Activated naive CD8-positive, alpha-beta T cell treated with anti-CD3 and anti-CD28 coated beads for 36 hours (primary cell): Measurements from ENCODE around the gene TRAF3IP1. TPM values are rescaled to one million over a fixed set of nuclear protein-coding genes. Genes with fewer than 3 reads are reported as not detected.

ENCODE experiments used
- DNase-seq: peaks from one replicate; pipeline ENCODE4 v3.0.0; 2021
- H3K27ac Mint-ChIP-seq: one replicate; pipeline ENCODE4 v1.8.0; 2022; ENCODE audit warnings: mild to moderate bottlenecking, moderate library complexity, mixed read lengths
- H3K27me3 Mint-ChIP-seq: one replicate; pipeline ENCODE4 v1.8.0; 2022; ENCODE audit warnings: mild to moderate bottlenecking, mixed read lengths
- H3K36me3 Mint-ChIP-seq: one replicate; pipeline ENCODE4 v1.8.0; 2021; ENCODE audit warnings: mild to moderate bottlenecking, mixed read lengths
- H3K4me1 Mint-ChIP-seq: one replicate; pipeline ENCODE4 v1.8.0; 2021; ENCODE audit warnings: mixed read lengths
- H3K4me3 Mint-ChIP-seq: one replicate; pipeline ENCODE4 v1.8.0; 2022; ENCODE audit warnings: mild to moderate bottlenecking, moderate library complexity, mixed read lengths
- H3K9me3 Mint-ChIP-seq: one replicate; pipeline ENCODE4 v1.8.0; 2022; ENCODE audit warnings: mixed read lengths
- total RNA-seq, 2 experiments: library from RNA; stranded (reverse); gene quantifications; one replicate each; pipeline ENCODE4 v1.2.3, GENCODE V29; 2021

TRAF3IP1 gene
- total RNA-seq, 2 experiments from 2014 or later, result 8.4 to 11.0 TPM

DNA sequence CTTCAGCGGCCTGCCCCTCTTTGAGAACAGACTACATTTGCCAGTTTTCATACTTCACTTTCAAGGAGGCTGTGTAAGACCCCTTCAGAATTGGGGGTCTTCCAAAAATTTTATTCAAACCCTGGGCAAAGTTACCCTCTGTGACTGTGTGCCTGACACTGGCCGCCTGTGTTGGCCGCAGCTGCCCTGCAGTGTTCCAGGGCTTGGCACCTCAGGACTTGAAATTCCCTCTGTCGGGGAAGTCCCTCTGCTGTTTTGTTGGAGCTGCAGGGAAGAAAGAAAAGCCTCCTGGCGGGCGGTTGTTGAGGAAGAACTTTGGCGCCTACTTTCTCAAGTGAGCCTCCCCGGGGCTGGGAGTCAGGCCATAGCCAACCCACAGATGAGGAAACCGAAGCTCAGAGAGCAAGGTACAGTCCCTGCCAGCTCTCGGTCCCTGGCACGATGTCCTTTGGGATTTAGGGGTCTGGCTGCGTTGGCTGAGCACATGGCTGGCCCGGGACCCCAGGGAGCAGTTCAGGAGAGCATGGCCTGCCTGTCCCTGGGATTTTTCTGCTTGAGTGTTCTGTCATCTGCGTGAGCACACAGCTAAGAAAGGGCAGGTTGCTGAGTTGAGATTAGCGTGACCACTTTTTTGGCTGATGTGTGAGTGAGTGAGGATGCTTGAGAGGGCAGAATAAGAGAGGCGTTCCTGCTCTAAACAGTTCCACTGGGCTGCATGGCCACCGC is 88.5 kb downstream of the TRAF3IP1 start:
- Mint-ChIP-seq H3K36me3 (no peaks in the 10 kb centered on the region), H3K4me1 (peaks cover 6% of the 10 kb centered on the region), H3K9me3 (no peaks in the 10 kb centered on the region), H3K27ac (no peak overlapping the region), H3K4me3 (no peak overlapping the region), H3K27me3 (no peaks in the 10 kb centered on the region)
- DNase-seq, result no peak

- Mint-ChIP-seq H3K36me3 (no peaks in the 10 kb centered on the region), H3K27me3 (no peaks in the 10 kb centered on the region), H3K4me1 (peaks cover 6% of the 10 kb centered on the region), H3K9me3 (no peaks in the 10 kb centered on the region), H3K27ac (no peak overlapping the region), H3K4me3 (no peak overlapping the region)
- no peak for DNase-seq
Observed at GRCh38 chr2:238409341-238410199, 89.3 kb downstream of the TRAF3IP1 start.

GRCh38 chr2:238412067-238412767 is 91.9 kb downstream of the TRAF3IP1 start:
- H3K4me3 Mint-ChIP-seq, result no peak overlapping the region
- no peaks in the 10 kb centered on the region for H3K27me3 Mint-ChIP-seq
- H3K4me1 Mint-ChIP-seq, result no peaks in the 10 kb centered on the region
- DNase-seq, result no peak
- H3K36me3 Mint-ChIP-seq, result peaks cover 12% of the 10 kb centered on the region
- H3K27ac Mint-ChIP-seq, result no peak overlapping the region
- H3K9me3 Mint-ChIP-seq, result peaks cover 11% of the 10 kb centered on the region

GRCh38 chr2:238413368-238413767 is 93.0 kb downstream of the TRAF3IP1 start:
- Mint-ChIP-seq H3K9me3 (peaks cover 11% of the 10 kb centered on the region), H3K27me3 (no peaks in the 10 kb centered on the region), H3K27ac (no peak overlapping the region), H3K4me3 (no peak overlapping the region), H3K36me3 (peaks cover 12% of the 10 kb centered on the region), H3K4me1 (no peaks in the 10 kb centered on the region)
- no peak for DNase-seq

DNA sequence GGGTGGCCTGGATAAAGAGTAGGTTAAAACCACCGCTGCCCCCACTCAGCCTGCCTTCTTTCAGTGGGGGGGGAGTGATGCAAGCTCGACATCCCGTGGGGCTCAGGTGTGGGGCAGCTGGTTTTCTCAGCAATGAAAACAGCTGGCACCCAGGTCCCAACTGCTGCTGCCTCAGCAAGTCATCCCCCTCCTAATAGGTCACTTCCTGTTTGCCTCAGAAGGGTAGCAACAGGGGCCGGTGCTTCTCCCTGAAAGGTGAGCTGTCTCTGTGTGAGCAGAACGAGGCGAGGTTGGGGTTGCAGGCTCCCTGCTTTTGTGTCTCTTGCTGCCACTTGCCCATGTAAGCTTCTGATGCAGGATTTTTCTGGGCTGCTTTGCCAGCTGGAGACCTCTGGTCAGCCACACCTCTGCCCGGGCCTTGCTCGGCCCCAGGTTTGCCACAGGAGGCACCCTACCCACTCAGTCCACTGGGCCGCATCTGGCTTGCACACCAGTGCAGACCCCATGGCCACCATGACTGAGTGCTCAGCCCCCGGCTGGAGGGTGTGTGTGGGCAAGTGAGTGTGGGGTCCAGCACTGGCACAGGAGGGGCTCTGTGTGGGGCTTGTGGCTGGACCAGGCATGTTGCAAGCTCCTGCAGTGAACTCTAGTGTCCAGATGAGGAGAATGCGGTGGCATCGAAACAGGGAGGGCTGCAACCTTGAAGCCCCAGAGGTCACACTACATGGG is 94.9 kb downstream of the TRAF3IP1 start:
- Mint-ChIP-seq H3K9me3 (peaks cover 11% of the 10 kb centered on the region), H3K4me1 (no peaks in the 10 kb centered on the region), H3K27me3 (no peaks in the 10 kb centered on the region), H3K27ac (no peak overlapping the region), H3K36me3 (peaks cover 12% of the 10 kb centered on the region), H3K4me3 (no peak overlapping the region)
- DNase-seq, result peak; percentile 23

GRCh38 chr2:238415893-238416292 is 95.6 kb downstream of the TRAF3IP1 start:
- Mint-ChIP-seq H3K36me3 (peaks cover 12% of the 10 kb centered on the region), H3K27ac (no peak overlapping the region), H3K4me1 (no peaks in the 10 kb centered on the region), H3K9me3 (peaks cover 11% of the 10 kb centered on the region), H3K27me3 (no peaks in the 10 kb centered on the region), H3K4me3 (no peak overlapping the region)
- DNase-seq, result no peak

DNA sequence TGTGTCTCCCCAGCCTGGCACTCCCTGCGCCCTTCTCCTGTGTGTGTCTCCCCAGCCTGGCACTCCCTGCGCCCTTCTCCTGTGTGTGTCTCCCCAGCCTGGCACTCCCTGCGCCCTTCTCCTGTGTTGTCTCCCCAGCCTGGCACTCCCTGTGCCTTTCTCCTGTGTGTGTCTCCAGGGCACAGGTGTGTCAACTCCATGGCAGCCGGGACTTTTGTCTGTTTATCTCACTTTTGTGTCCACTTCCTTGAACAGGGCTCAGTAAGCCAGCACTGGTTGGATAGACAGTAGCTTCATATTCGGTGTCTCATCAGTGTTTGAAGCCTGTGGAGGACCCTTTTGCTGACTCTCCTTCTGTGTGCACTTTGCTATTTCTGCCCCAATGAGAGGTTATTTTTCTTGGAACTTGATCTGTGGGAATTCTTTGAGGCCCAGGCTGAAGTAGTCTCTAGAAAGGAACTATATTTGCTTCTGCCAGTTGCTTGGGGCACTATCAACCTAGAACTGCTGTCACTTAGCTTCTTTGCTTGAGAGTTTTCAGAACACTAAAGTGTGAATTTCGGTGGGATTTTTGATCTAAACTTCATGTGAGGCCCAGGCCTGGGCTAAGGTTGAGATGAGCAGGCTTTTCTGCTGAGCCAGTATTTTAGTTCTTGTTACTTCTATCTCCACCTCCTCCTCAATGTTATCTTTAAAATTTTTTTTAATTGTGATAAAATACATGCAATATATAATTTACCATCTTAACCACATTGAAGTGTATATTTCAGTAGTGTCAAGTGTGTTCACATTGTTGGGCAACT is 98.1 kb downstream of the TRAF3IP1 start:
- H3K27ac Mint-ChIP-seq, result no peak overlapping the region
- H3K9me3 Mint-ChIP-seq, result peaks cover 11% of the 10 kb centered on the region

GRCh38 chr2:238418999-238419546 is 98.8 kb downstream of the TRAF3IP1 start:
- peaks cover 12% of the 10 kb centered on the region for H3K36me3 Mint-ChIP-seq
- H3K4me3 Mint-ChIP-seq, result no peak overlapping the region
- no peak overlapping the region for H3K27ac Mint-ChIP-seq
- peaks cover 11% of the 10 kb centered on the region for H3K9me3 Mint-ChIP-seq
- no peaks in the 10 kb centered on the region for H3K27me3 Mint-ChIP-seq
- DNase-seq, result no peak
- H3K4me1 Mint-ChIP-seq, result no peaks in the 10 kb centered on the region

More for the DNA sequence above, 98.1 kb downstream of the TRAF3IP1 start:
- Mint-ChIP-seq H3K4me3 (no peak overlapping the region), H3K36me3 (peaks cover 12% of the 10 kb centered on the region), H3K4me1 (no peaks in the 10 kb centered on the region), H3K27me3 (no peaks in the 10 kb centered on the region)
- no peak for DNase-seq

DNA sequence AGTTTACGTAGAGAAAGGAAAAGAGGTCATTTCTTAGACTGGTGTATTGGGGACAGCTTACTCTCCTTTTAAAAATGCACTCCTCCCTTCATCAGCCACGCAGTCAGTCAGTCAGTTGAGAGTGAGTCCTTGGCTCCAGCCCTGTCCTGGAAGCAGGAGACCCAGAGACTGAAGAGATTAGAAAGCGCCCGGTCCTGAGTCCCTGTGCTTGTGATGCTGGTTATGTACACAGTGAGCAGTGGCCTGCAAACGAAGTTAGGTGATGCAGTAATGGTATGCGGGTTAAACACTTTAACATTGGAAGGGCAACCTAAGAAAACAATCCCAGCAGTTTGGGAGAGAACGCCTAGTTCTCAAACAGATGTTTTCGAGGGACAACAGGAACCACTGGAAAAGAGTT is 100.1 kb downstream of the TRAF3IP1 start:
- Mint-ChIP-seq H3K4me1 (no peaks in the 10 kb centered on the region), H3K36me3 (peaks cover 11% of the 10 kb centered on the region), H3K4me3 (no peak overlapping the region), H3K27ac (no peak overlapping the region), H3K27me3 (no peaks in the 10 kb centered on the region), H3K9me3 (peaks cover 10% of the 10 kb centered on the region)
- DNase-seq, result no peak

DNA sequence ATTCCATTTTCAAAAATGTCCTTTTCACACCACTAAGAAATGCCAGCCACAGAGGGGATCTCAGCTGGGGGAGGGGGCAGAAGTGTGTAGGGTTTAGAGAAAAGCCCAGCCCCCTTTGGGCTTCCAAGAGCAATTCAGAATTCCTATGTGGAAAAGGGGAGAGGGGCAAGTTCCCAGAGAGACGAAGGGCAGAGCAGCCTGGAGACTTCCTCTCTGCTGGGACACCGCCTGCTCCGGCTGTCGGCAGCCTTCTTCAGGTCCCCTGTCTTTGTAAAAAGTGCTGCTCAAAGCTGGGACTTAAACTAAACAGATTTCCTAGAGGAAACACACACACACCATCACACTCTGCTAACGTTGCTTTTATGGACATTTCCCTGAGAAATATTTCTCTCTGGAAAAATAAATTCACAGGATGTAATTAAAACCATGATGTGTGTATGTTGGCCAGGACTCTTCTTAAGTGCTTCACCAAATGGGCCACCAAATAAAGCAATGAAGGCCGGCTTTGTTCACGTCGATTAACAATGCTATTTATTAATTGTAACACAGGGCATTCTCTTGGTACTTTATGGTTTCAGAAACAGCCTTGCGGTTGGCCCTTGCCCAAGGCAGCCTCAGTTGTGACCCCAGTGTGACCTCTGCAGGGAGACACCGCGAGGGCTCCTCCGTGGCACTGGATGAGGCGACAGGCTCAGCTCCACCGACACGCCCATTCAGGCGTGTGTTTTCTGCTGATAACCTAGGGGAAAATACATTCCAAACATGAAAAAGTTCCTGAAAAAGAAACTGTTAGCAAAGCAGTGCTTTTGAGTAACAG is 100.8 kb downstream of the TRAF3IP1 start:
- no peak overlapping the region for H3K27ac Mint-ChIP-seq
- peaks cover 6% of the 10 kb centered on the region for H3K36me3 Mint-ChIP-seq
- H3K9me3 Mint-ChIP-seq, result peaks cover 5% of the 10 kb centered on the region
- no peak overlapping the region for H3K4me3 Mint-ChIP-seq
- peaks cover 2% of the 10 kb centered on the region for H3K4me1 Mint-ChIP-seq
- no peaks in the 10 kb centered on the region for H3K27me3 Mint-ChIP-seq
- DNase-seq, result no peak

DNA sequence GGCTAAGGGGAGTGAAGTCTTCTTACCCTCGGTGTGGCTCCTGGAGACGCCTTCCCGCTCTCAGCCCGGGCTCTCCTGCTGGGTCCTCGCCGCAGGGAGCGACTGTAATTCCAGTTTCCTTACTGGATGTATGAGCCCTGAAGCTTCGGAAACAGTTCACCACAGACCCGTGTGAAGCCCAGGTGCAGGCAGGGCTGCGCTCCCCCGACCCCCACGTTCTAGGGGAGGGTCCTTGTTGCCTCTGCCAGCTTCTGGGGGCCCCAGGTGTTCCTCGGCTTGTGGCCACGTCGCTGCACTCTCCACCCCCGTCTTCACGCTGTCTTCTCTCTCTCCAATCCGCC is 101.3 kb downstream of the TRAF3IP1 start:
- H3K9me3 Mint-ChIP-seq, result peaks cover 2% of the 10 kb centered on the region
- H3K36me3 Mint-ChIP-seq, result peaks cover 2% of the 10 kb centered on the region
- H3K27me3 Mint-ChIP-seq, result no peaks in the 10 kb centered on the region
- peaks cover 4% of the 10 kb centered on the region for H3K4me1 Mint-ChIP-seq
- H3K4me3 Mint-ChIP-seq, result no peak overlapping the region
- no peak overlapping the region for H3K27ac Mint-ChIP-seq
- no peak for DNase-seq

GRCh38 chr2:238422285-238422684 is 102.0 kb downstream of the TRAF3IP1 start:
- Mint-ChIP-seq H3K4me1 (peaks cover 4% of the 10 kb centered on the region), H3K27ac (no peak overlapping the region), H3K27me3 (no peaks in the 10 kb centered on the region), H3K9me3 (no peaks in the 10 kb centered on the region), H3K36me3 (peaks cover 1% of the 10 kb centered on the region), H3K4me3 (no peak overlapping the region)
- no peak for DNase-seq

- peaks cover 8% of the 10 kb centered on the region for H3K4me1 Mint-ChIP-seq
- no peaks in the 10 kb centered on the region for H3K9me3 Mint-ChIP-seq
- no peak overlapping the region for H3K4me3 Mint-ChIP-seq
- H3K27me3 Mint-ChIP-seq, result no peaks in the 10 kb centered on the region
- no peak overlapping the region for H3K27ac Mint-ChIP-seq
- peaks cover 8% of the 10 kb centered on the region for H3K36me3 Mint-ChIP-seq
- DNase-seq, result no peak
Observed at GRCh38 chr2:238422940-238423339, 102.6 kb downstream of the TRAF3IP1 start.
